Testis (tissue), 3 donors: Measurements from ENCODE around the gene ATG7. TPM values are rescaled to one million over a fixed set of nuclear protein-coding genes. Genes with fewer than 3 reads are reported as not detected.
"Not testable (repeated sequence)": the region's sequence is repeated elsewhere in the genome, so short reads cannot be mapped to it uniquely, and the experiment has no call there.

ENCODE experiments used
- DNase-seq: peaks from one replicate; pipeline ENCODE4 v3.0.0-alpha.2; 2019
- H3K27ac ChIP-seq, 2 donors: fragments of 200-600 bp; sonication (generic); one replicate each; pipeline ENCODE4 v1.5.1; 2019
- H3K27me3 ChIP-seq: fragments of 200-600 bp; sonication (generic); one replicate; pipeline ENCODE4 v1.5.1; 2019
- H3K36me3 ChIP-seq: fragments of 200-600 bp; sonication (generic); one replicate; pipeline ENCODE4 v1.5.1; 2017; ENCODE audit warnings: low read depth; ENCODE audit errors: missing control alignments
- H3K4me1 ChIP-seq: fragments of 200-600 bp; sonication (generic); one replicate; pipeline ENCODE4 v1.5.1; 2019
- H3K4me3 ChIP-seq, 2 donors: fragments of 200-600 bp; sonication (generic); one replicate each; pipeline ENCODE4 v1.5.1; 2017 to 2019
- H3K9me3 ChIP-seq: fragments of 200-600 bp; sonication (generic); one replicate; pipeline ENCODE4 v1.5.1; 2017
- CTCF ChIP-seq, 3 experiments: fragments of 450-650 bp in 2 of 3; fragments of 200-600 bp in 1 of 3; sonication (generic) in 1 of 3; IDR thresholded peaks; one replicate each; pipeline ENCODE4 v1.5.1; 2016 to 2019; ENCODE audit warnings: antibody characterized with exemption in 3 of 3, mild to moderate bottlenecking in 2 of 3, moderate library complexity in 1 of 3
- POLR2A ChIP-seq: fragments of 450-650 bp; IDR thresholded peaks from one replicate; pipeline ENCODE4 v1.6.1; 2017; ENCODE audit warnings: antibody characterized with exemption, mild to moderate bottlenecking, moderate library complexity
- WGBS, 2 donors: methylation state at CpG; one replicate each; pipeline ENCODE4 v1.1.5; 2018; 5-methylcytosine and 5-hydroxymethylcytosine counted together
- intact Hi-C: fragments of 100-400 bp; cut with DNase I; formaldehyde crosslinking; loops from one replicate; pipeline ENCODE4 v1.15.1; 2023; ENCODE audit warnings: low total_unique reads
- polyA plus RNA-seq: library from polyadenylated mRNA; stranded (reverse); fragments of 350-450 nt; fragmentation: Illumina TruSeq; extraction: RNeasy Lipid Tissue Mini Kit (QIAGEN cat#74804); gene quantifications from one replicate; pipeline ENCODE4 v1.2.3, GENCODE V29; 2014; ENCODE audit warnings: low read depth, low replicate concordance; ENCODE audit not compliant: insufficient read depth
- total RNA-seq, 2 donors: library from RNA; depleted of rRNA; stranded (reverse); fragments of >200 nt; gene quantifications; one replicate each; pipeline ENCODE4 v1.2.3, GENCODE V29; 2016

The ATG7 gene
- total and polyA plus RNA-seq, 3 donors from 2014 or later = 52.9 to 95.4 (median 86.0) TPM

GRCh38 chr3:11498646-11499045 lies 226.4 kb downstream of the ATG7 start:
- Histone ChIP-seq H3K27ac (no peak overlapping the region), H3K9me3 (no peaks in the 10 kb centered on the region), H3K4me3 (no peak overlapping the region), H3K36me3 (no peaks in the 10 kb centered on the region), H3K4me1 (no peaks in the 10 kb centered on the region), H3K27me3 (no peaks in the 10 kb centered on the region)
- 17 to 20% methylated on average over 1 of the region's 1 CpG for WGBS, 2 donors
- TF ChIP-seq CTCF (IDR thresholded peaks at IDR 0.05) (no peak), POLR2A (no peak)
- DNase-seq = peak; percentile 55
- intact Hi-C loops = no loop called here

DNA sequence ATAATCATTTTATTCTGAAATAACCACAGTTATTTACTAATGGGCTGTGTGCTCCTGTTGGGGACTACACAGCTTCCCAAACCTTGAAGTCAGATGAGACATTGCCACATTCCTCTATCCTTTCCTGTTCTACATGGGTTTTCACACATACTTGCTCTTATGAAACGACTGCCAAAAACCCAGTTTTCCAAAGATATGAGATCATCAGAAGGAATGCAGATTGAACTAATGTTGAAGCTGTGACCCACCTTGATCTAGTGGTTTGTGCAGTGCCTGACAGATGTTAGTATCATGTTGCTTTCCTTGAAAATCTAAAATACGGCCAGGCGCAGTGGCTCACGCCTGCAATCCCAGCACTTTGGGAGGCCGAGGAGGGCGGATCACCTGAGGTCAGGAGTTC lies 226.9 kb downstream of the ATG7 start:
- Histone ChIP-seq H3K36me3 (no peaks in the 10 kb centered on the region), H3K27ac (no peak overlapping the region), H3K4me1 (no peaks in the 10 kb centered on the region), H3K4me3 (no peak overlapping the region), H3K27me3 (no peaks in the 10 kb centered on the region), H3K9me3 (no peaks in the 10 kb centered on the region)
- intact Hi-C loops = no loop called here
- no peak for TF ChIP-seq CTCF (IDR thresholded peaks at IDR 0.05)
- no peak for TF ChIP-seq POLR2A
- WGBS, 2 donors = 81 to 86% methylated on average over 6 of the region's 6 CpGs
- no peak for DNase-seq

DNA sequence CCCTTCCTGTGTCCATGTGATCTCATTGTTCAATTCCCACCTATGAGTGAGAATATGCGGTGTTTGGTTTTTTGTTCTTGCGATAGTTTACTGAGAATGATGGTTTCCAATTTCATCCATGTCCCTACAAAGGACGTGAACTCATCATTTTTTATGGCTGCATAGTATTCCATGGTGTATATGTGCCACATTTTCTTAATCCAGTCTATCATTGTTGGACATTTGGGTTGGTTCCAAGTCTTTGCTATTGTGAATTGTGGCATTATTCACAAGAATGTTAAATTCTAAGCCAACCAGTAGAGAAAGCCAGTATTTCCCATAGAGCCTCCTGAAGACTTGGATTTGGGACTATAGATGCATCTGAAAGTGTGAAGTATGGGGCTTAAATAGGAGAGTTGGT lies 230.2 kb downstream of the ATG7 start:
- H3K4me1 ChIP-seq, H3K9me3 ChIP-seq, intact Hi-C loops, DNase-seq, H3K36me3 ChIP-seq, H3K27me3 ChIP-seq, H3K4me3 ChIP-seq, H3K27ac ChIP-seq: not testable (repeated sequence)
- WGBS, 2 donors = 73 to 80% methylated on average over 1 to 3 of the region's 3 CpGs

DNA sequence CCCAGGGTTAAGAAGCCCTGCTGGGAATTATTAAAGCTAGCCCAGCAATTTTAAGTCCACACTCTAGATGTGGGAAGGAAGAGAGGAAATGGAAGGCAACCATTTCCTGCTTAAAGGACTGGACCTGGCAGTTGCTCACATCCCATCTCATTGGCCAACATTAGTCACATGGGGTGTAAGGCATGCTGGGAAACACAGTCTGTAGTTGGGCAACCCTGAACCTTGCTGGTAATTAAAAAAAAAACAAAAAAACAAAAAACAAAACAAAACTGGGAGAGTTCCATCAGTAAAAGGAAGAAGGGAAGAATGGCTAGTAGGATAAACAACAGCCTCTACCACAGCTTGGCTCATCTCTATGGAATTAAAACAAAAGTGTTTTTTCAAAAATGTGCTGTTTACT lies 235.5 kb downstream of the ATG7 start:
- H3K36me3 ChIP-seq = no peaks in the 10 kb centered on the region
- peak overlapping the region in 1 of 2 donors; percentile 90 for H3K27ac ChIP-seq
- H3K27me3 ChIP-seq = no peaks in the 10 kb centered on the region
- H3K4me3 ChIP-seq = no peak overlapping the region
- intact Hi-C loops = no loop called here
- no peaks in the 10 kb centered on the region for H3K9me3 ChIP-seq
- peaks cover 25% of the 10 kb centered on the region for H3K4me1 ChIP-seq
- DNase-seq = no peak
- TF ChIP-seq POLR2A (no peak), CTCF (IDR thresholded peaks at IDR 0.05) (no peak)

- Histone ChIP-seq H3K27ac (peak overlapping the region; percentile 51 to 90), H3K4me3 (no peak overlapping the region), H3K4me1 (peaks cover 25% of the 10 kb centered on the region), H3K27me3 (no peaks in the 10 kb centered on the region), H3K36me3 (no peaks in the 10 kb centered on the region), H3K9me3 (no peaks in the 10 kb centered on the region)
- intact Hi-C loops = no loop called here
- 61 to 63% methylated on average over 5 of the region's 5 CpGs for WGBS, 2 donors
- no peak for TF ChIP-seq CTCF (IDR thresholded peaks at IDR 0.05)
- no peak for TF ChIP-seq POLR2A
- DNase-seq = no peak
These were observed 236.4 kb downstream of the ATG7 start for GRCh38 chr3:11508346-11509172.
